Right ventricle myocardium inferior (tissue), 1 donor: ENCODE results near the gene SLC51B. TPM values are rescaled to one million over a fixed set of nuclear protein-coding genes. Genes with fewer than 3 reads are reported as not detected.
"Not testable (repeated sequence)": the region's sequence is repeated elsewhere in the genome, so short reads cannot be mapped to it uniquely, and the experiment has no call there.

Experiments used
- ATAC-seq: fragments of 200-7000 bp; cut with Tn5 transposase; one replicate; pipeline ENCODE4 v1.9.1; 2020; ENCODE audit warnings: mild to moderate bottlenecking, moderate library complexity
- DNase-seq: peaks from one replicate; pipeline ENCODE4 v3.0.0; 2021; ENCODE audit errors: missing footprints
- intact Hi-C: fragments of 100-400 bp; cut with DNase I; formaldehyde crosslinking; loops from one replicate; pipeline ENCODE4 v1.11.0; 2022
- total RNA-seq: library from RNA; stranded (reverse); fragmentation: NEBNext Ultra II Directional; extraction: Animal tissue kit (Norgen Biotek cat#: 25700); gene quantifications from one replicate; pipeline ENCODE4 v1.2.1, GENCODE V29; 2021
- donor health status: DM: no; HTN: yes; CAD: no; lungs with severe emphysema.

Gene SLC51B
- total RNA-seq, 1 donor from 2014 or later: not detected

GRCh38 chr15:65091946-65092770 lies 47.0 kb downstream of the SLC51B start:
- DNase-seq (no peak), ATAC-seq (no peak)
- intact Hi-C loops: no loop called here

GRCh38 chr15:65092911-65093792 lies 48.0 kb downstream of the SLC51B start:
- no peak for ATAC-seq
- intact Hi-C loops: no loop called here
- no peak for DNase-seq

- ATAC-seq, intact Hi-C loops, DNase-seq: not testable (repeated sequence)
Observed at GRCh38 chr15:65093793-65094170, 48.6 kb downstream of the SLC51B start.

- ATAC-seq (peak; percentile 35), DNase-seq (no peak)
- intact Hi-C loops: no loop called here
Observed at GRCh38 chr15:65094294-65094995, 49.3 kb downstream of the SLC51B start.

GRCh38 chr15:65095011-65095746 lies 50.0 kb downstream of the SLC51B start:
- intact Hi-C loops: no loop called here
- no peak for DNase-seq
- ATAC-seq: no peak

- intact Hi-C loops: no loop called here
- no peak for ATAC-seq
- DNase-seq: no peak
Observed at GRCh38 chr15:65095747-65096104, 50.5 kb downstream of the SLC51B start.

GRCh38 chr15:65096481-65097385 lies 51.5 kb downstream of the SLC51B start:
- ATAC-seq (no peak), DNase-seq (no peak)
- intact Hi-C loops: no loop called here

- intact Hi-C loops: no loop called here
- ATAC-seq: no peak
- no peak for DNase-seq
Observed at GRCh38 chr15:65097651-65098263, 52.6 kb downstream of the SLC51B start.

- intact Hi-C loops: no loop called here
- ATAC-seq: no peak
- DNase-seq: no peak
Observed at GRCh38 chr15:65099336-65099735, 54.1 kb downstream of the SLC51B start.

GRCh38 chr15:65099801-65100200 lies 54.6 kb downstream of the SLC51B start:
- intact Hi-C loops: loop anchor here (5.0 kb wide), 1 partner anchor 68 kb away; no protein-coding TSS in a partner anchor
- ATAC-seq, DNase-seq: not testable (repeated sequence)

- no peak for DNase-seq
- ATAC-seq: peak; percentile 20
- intact Hi-C loops: loop anchor here (5.0 kb wide), 1 partner anchor 68 kb away; no protein-coding TSS in a partner anchor
Observed at GRCh38 chr15:65100442-65100841, 55.3 kb downstream of the SLC51B start.

- intact Hi-C loops: loop anchor here (1.0 to 5.0 kb wide), 2 partner anchors 47 to 69 kb away; no protein-coding TSS in a partner anchor
- DNase-seq (no peak), ATAC-seq (peak; percentile 60)
Observed at GRCh38 chr15:65101411-65101890, 56.3 kb downstream of the SLC51B start.

- intact Hi-C loops: loop anchor here (1.0 to 5.0 kb wide), 2 partner anchors 48 to 70 kb away; no protein-coding TSS in a partner anchor
- ATAC-seq (peak; percentile 5), DNase-seq (no peak)
Observed at GRCh38 chr15:65101891-65102708, 56.9 kb downstream of the SLC51B start.

GRCh38 chr15:65102912-65103311 lies 57.7 kb downstream of the SLC51B start:
- DNase-seq (no peak), ATAC-seq (no peak)
- intact Hi-C loops: loop anchor here (5.0 kb wide), 1 partner anchor 71 kb away; no protein-coding TSS in a partner anchor
